Stimulated activated CD4-positive, alpha-beta T cell treated with anti-CD3 and anti-CD28 coated beads, Interleukin-15, amount 100 ng/mL, for 24 hours (primary cell): ENCODE data around the gene SFI1.

ENCODE experiments used
- DNase-seq: peaks from one replicate; pipeline ENCODE4 v3.0.0-alpha.2; 2020

The SFI1 gene

GRCh38 chr22:31620756-31621480 is 124.6 kb downstream of the SFI1 start:
- DNase-seq = no peak

GRCh38 chr22:31621507-31622124 is 125.3 kb downstream of the SFI1 start:
- DNase-seq = no peak

- DNase-seq = no peak
Measured at GRCh38 chr22:31622980-31623379, 126.6 kb downstream of the SFI1 start.

- DNase-seq = no peak
Measured at GRCh38 chr22:31623592-31624304, 127.4 kb downstream of the SFI1 start.

GRCh38 chr22:31625257-31625640 is 128.9 kb downstream of the SFI1 start:
- DNase-seq = no peak

- DNase-seq = no peak
Measured at GRCh38 chr22:31625661-31626426, 129.5 kb downstream of the SFI1 start.

GRCh38 chr22:31626427-31627150 is 130.3 kb downstream of the SFI1 start:
- DNase-seq = no peak

- no peak for DNase-seq
Measured at GRCh38 chr22:31627223-31627731, 130.9 kb downstream of the SFI1 start.

- DNase-seq = no peak
Measured at GRCh38 chr22:31628362-31628761, 132.0 kb downstream of the SFI1 start.

GRCh38 chr22:31628969-31629708 is 132.8 kb downstream of the SFI1 start:
- DNase-seq = no peak

- DNase-seq = no peak
Measured at GRCh38 chr22:31629741-31630184, 133.4 kb downstream of the SFI1 start.

GRCh38 chr22:31630331-31631329 is 134.3 kb downstream of the SFI1 start:
- DNase-seq = peak; percentile 92

- DNase-seq = no peak
Measured at GRCh38 chr22:31631436-31631835, 135.1 kb downstream of the SFI1 start.

GRCh38 chr22:31635638-31636306 is 139.4 kb downstream of the SFI1 start:
- DNase-seq = no peak

- peak; percentile 13 for DNase-seq
Measured at GRCh38 chr22:31637447-31637890, 141.1 kb downstream of the SFI1 start.

GRCh38 chr22:31637891-31638618 is 141.7 kb downstream of the SFI1 start:
- DNase-seq = peak; percentile 20

- no peak for DNase-seq
Measured at GRCh38 chr22:31639436-31640039, 143.2 kb downstream of the SFI1 start.
